Left ventricle myocardium inferior (tissue), 1 donor: Measurements from ENCODE around the gene EID2B. TPM values are rescaled to one million over a fixed set of nuclear protein-coding genes. Genes with fewer than 3 reads are reported as not detected.

ENCODE experiments used
- DNase-seq: peaks from one replicate; pipeline ENCODE4 v3.0.0-alpha.2; 2020
- H3K27ac ChIP-seq: fragments of 200-600 bp; replicated peaks from 2 replicates; pipeline ENCODE4 v1.8.0; 2021
- H3K27me3 ChIP-seq: fragments of 200-600 bp; 2 replicates; pipeline ENCODE4 v1.8.0; 2021; ENCODE audit warnings: low read depth
- H3K36me3 ChIP-seq: fragments of 200-600 bp; 2 replicates; pipeline ENCODE4 v1.8.0; 2021
- H3K4me1 ChIP-seq: fragments of 200-600 bp; 2 replicates; pipeline ENCODE4 v1.8.0; 2021
- H3K4me3 ChIP-seq: fragments of 200-600 bp; 2 replicates; pipeline ENCODE4 v1.8.0; 2021; ENCODE audit warnings: mild to moderate bottlenecking, moderate library complexity
- H3K9me3 ChIP-seq: fragments of 200-600 bp; replicated peaks from 2 replicates; pipeline ENCODE4 v1.8.0; 2021
- CTCF ChIP-seq: fragments of 200-600 bp; IDR thresholded peaks from 2 replicates; pipeline ENCODE4 v1.8.0; 2021; ENCODE audit warnings: antibody characterized with exemption, mild to moderate bottlenecking, borderline replicate concordance
- intact Hi-C: fragments of 100-400 bp; cut with micrococcal nuclease; formaldehyde crosslinking; loops from one replicate; pipeline ENCODE4 v1.11.0; 2022
- total RNA-seq: library from RNA; stranded (reverse); fragmentation: NEBNext Ultra II Directional; extraction: Animal tissue kit (Norgen Biotek cat#: 25700); gene quantifications from one replicate; pipeline ENCODE4 v1.2.1, GENCODE V29; 2021
- donor health status: DM: no; HTN: yes; CAD: no; lungs with severe emphysema.

The EID2B gene
- total RNA-seq, 1 donor from 2014 or later: 2.1 TPM

GRCh38 chr19:39506944-39507714, 25.5 kb downstream of the EID2B start:
- peaks cover 8% of the 10 kb centered on the region for H3K4me1 ChIP-seq
- peaks cover 100% of the 10 kb centered on the region for H3K27me3 ChIP-seq
- H3K9me3 ChIP-seq: no peaks in the 10 kb centered on the region
- peak overlapping the region; percentile 62 for H3K4me3 ChIP-seq
- H3K27ac ChIP-seq: no peak overlapping the region
- intact Hi-C loops: no loop called here
- H3K36me3 ChIP-seq: no peaks in the 10 kb centered on the region
- DNase-seq: no peak
- TF ChIP-seq CTCF: no peak

- Histone ChIP-seq H3K4me3 (peak overlapping the region; percentile 62), H3K9me3 (no peaks in the 10 kb centered on the region), H3K36me3 (no peaks in the 10 kb centered on the region), H3K27ac (no peak overlapping the region), H3K4me1 (peaks cover 8% of the 10 kb centered on the region), H3K27me3 (peaks cover 100% of the 10 kb centered on the region)
- no peak for DNase-seq
- TF ChIP-seq CTCF: no peak
- intact Hi-C loops: no loop called here
These were observed 26.1 kb downstream of the EID2B start for GRCh38 chr19:39506598-39506943.

- Histone ChIP-seq H3K27me3 (peaks cover 100% of the 10 kb centered on the region), H3K27ac (no peak overlapping the region), H3K9me3 (no peaks in the 10 kb centered on the region), H3K36me3 (no peaks in the 10 kb centered on the region), H3K4me3 (no peak overlapping the region), H3K4me1 (peaks cover 24% of the 10 kb centered on the region)
- intact Hi-C loops: no loop called here
- peak; percentile 52 for DNase-seq
- peak; percentile 78 for TF ChIP-seq CTCF
These were observed 29.8 kb downstream of the EID2B start for GRCh38 chr19:39502640-39503417.

- no peak for DNase-seq
- Histone ChIP-seq H3K27me3 (peaks cover 100% of the 10 kb centered on the region), H3K36me3 (no peaks in the 10 kb centered on the region), H3K4me3 (no peak overlapping the region), H3K9me3 (no peaks in the 10 kb centered on the region), H3K4me1 (peaks cover 19% of the 10 kb centered on the region), H3K27ac (no peak overlapping the region)
- TF ChIP-seq CTCF: no peak
- intact Hi-C loops: no loop called here
These were observed 31.3 kb downstream of the EID2B start for GRCh38 chr19:39501340-39501739.

- DNase-seq: no peak
- no peak for TF ChIP-seq CTCF
- Histone ChIP-seq H3K4me3 (no peak overlapping the region), H3K36me3 (no peaks in the 10 kb centered on the region), H3K9me3 (no peaks in the 10 kb centered on the region), H3K27ac (no peak overlapping the region), H3K4me1 (peaks cover 19% of the 10 kb centered on the region), H3K27me3 (peaks cover 100% of the 10 kb centered on the region)
- intact Hi-C loops: no loop called here
These were observed 32.1 kb downstream of the EID2B start for GRCh38 chr19:39500543-39500942.
